Fibroblast of lung (primary cell): Measurements from ENCODE around the gene CHCHD6. TPM values are rescaled to one million over a fixed set of nuclear protein-coding genes. Genes with fewer than 3 reads are reported as not detected.

Source experiments
- DNase-seq, 2 donors: peaks; one replicate each; pipeline versions ENCODE4 v3.0.0 to v3.0.0-alpha.2; 2010; ENCODE audit warnings: low read depth in 2 of 2
- H2AFZ ChIP-seq: 2 replicates; pipeline ENCODE4 v1.5.1; 2012; ENCODE audit warnings: low read length, control low read depth, inconsistent platforms
- H3K27ac ChIP-seq: 2 replicates; pipeline ENCODE4 v1.5.1; 2011; ENCODE audit warnings: low read length, control low read depth; ENCODE audit not compliant: insufficient read depth
- H3K27me3 ChIP-seq: 2 replicates; pipeline ENCODE4 v1.5.1; 2011; ENCODE audit warnings: mild to moderate bottlenecking, low read length; ENCODE audit not compliant: control insufficient read depth, insufficient read depth
- H3K36me3 ChIP-seq: 2 replicates; pipeline ENCODE4 v1.5.1; 2011; ENCODE audit warnings: low read length; ENCODE audit not compliant: control insufficient read depth, insufficient read depth
- H3K4me1 ChIP-seq: 2 replicates; pipeline ENCODE4 v1.5.1; 2011; ENCODE audit warnings: low read length; ENCODE audit not compliant: control insufficient read depth, insufficient read depth; ENCODE audit errors: extremely low read depth
- H3K4me2 ChIP-seq: 2 replicates; pipeline ENCODE4 v1.5.1; 2011; ENCODE audit warnings: low read length, control low read depth; ENCODE audit not compliant: insufficient read depth; ENCODE audit errors: extremely low read depth
- H3K4me3 ChIP-seq, 4 experiments: fragments of 200-600 bp in 1 of 4; sonication (generic) in 1 of 4; replicated peaks in 1 of 4; 2 replicates each; pipeline ENCODE4 v1.5.1; 2011 to 2016; ENCODE audit warnings: low read length in 4 of 4, low read depth in 3 of 4, mild to moderate bottlenecking in 3 of 4, control low read depth in 2 of 4, inconsistent platforms in 1 of 4, mixed read lengths in 1 of 4; ENCODE audit not compliant: insufficient read depth in 1 of 4; ENCODE audit errors: control extremely low read depth in 1 of 4
- H3K79me2 ChIP-seq: 2 replicates; pipeline ENCODE4 v1.5.1; 2012; ENCODE audit warnings: mild to moderate bottlenecking, low read length, inconsistent platforms; ENCODE audit not compliant: control insufficient read depth, insufficient read depth
- H3K9ac ChIP-seq: 2 replicates; pipeline ENCODE4 v1.5.1; 2011; ENCODE audit warnings: mild to moderate bottlenecking, low read length, control low read depth; ENCODE audit not compliant: insufficient read depth
- H3K9me3 ChIP-seq: 2 replicates; pipeline ENCODE4 v1.5.1; 2012; ENCODE audit warnings: low read depth, low read length; ENCODE audit not compliant: control insufficient read depth, insufficient read depth
- H4K20me1 ChIP-seq: 2 replicates; pipeline ENCODE4 v1.5.1; 2011; ENCODE audit warnings: low read length; ENCODE audit not compliant: control insufficient read depth, insufficient read depth; ENCODE audit errors: extremely low read depth
- EZH2 ChIP-seq: IDR thresholded peaks from 2 replicates; pipeline ENCODE4 v1.5.1; 2012; ENCODE audit warnings: low read length, control low read depth, mild to moderate bottlenecking; ENCODE audit errors: missing control alignments
- polyA plus RNA-seq, 2 donors: library from polyadenylated mRNA; depleted of rRNA in 1 of 2; stranded (reverse) in 1 of 2; unstranded in 1 of 2; fragments of >200 nt; gene quantifications; 2 replicates each; pipeline ENCODE4 v1.2.1, GENCODE V29; 2011 to 2012; ENCODE audit warnings: missing spikeins in 1 of 2
- total RNA-seq: library from RNA; depleted of rRNA; stranded (reverse); fragments of >200 nt; gene quantifications from 2 replicates; pipeline ENCODE4 v1.2.1, GENCODE V29; 2014
- TF ChIP-seq, protein P1 (sequence below), 2 donors: IDR thresholded peaks in 1 of 2; conservative IDR thresholded peaks in 1 of 2; 1 replicate in 1 of 2; 2 replicates in 1 of 2; pipeline ENCODE4 v1.5.1; 2011 to 2012; ENCODE audit warnings: low read length in 2 of 2, control low read depth in 1 of 2, inconsistent platforms in 1 of 2, low read depth in 1 of 2, mild to moderate bottlenecking in 1 of 2

The CHCHD6 gene
- total and polyA plus RNA-seq, 2 donors (not counting 1 experiment from before 2014, with no cell fraction given), result 9.5 to 11.1 TPM

DNA sequence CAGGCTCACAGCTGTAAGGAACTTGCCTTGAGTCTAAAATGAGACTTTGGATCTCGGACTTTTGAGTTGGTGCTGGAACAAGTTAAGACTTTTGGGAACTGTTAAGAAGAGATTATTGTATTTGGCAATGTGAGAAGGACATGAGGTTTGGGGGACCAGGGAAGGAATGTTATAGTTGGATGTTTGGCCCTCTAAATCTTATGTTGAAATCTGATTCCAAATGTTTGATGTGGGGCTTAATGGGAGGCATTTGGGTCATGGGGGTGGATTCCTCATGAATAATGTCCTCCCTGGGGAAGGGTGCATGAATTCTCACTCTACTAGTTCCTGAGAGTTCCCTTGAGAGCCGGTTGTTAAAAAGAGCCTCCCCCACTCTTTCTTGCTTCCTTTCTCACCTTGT lies 18.5 kb upstream of the CHCHD6 start:
- Histone ChIP-seq H3K79me2 (no peaks in the 10 kb centered on the region), H3K9ac (no peak overlapping the region), H4K20me1 (no peaks in the 10 kb centered on the region), H3K4me1 (no peaks in the 10 kb centered on the region), H3K27ac (no peak overlapping the region), H3K36me3 (no peaks in the 10 kb centered on the region), H3K4me3 (no peak overlapping the region), H3K27me3 (peaks cover 9% of the 10 kb centered on the region), H2AFZ (no peak overlapping the region), H3K4me2 (no peak overlapping the region), H3K9me3 (no peaks in the 10 kb centered on the region)
- TF ChIP-seq, protein P1, sequence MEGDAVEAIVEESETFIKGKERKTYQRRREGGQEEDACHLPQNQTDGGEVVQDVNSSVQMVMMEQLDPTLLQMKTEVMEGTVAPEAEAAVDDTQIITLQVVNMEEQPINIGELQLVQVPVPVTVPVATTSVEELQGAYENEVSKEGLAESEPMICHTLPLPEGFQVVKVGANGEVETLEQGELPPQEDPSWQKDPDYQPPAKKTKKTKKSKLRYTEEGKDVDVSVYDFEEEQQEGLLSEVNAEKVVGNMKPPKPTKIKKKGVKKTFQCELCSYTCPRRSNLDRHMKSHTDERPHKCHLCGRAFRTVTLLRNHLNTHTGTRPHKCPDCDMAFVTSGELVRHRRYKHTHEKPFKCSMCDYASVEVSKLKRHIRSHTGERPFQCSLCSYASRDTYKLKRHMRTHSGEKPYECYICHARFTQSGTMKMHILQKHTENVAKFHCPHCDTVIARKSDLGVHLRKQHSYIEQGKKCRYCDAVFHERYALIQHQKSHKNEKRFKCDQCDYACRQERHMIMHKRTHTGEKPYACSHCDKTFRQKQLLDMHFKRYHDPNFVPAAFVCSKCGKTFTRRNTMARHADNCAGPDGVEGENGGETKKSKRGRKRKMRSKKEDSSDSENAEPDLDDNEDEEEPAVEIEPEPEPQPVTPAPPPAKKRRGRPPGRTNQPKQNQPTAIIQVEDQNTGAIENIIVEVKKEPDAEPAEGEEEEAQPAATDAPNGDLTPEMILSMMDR (conservative IDR thresholded peaks at IDR 0.05 in 1 of 2, IDR thresholded peaks at IDR 0.05 in 1 of 2; ENCODE audit: low read depth in 1 of 2, low read length in 2 of 2), result no peak
- no peak for TF ChIP-seq EZH2
- DNase-seq, result peak in 1 of 2 donors; percentile 20

DNA sequence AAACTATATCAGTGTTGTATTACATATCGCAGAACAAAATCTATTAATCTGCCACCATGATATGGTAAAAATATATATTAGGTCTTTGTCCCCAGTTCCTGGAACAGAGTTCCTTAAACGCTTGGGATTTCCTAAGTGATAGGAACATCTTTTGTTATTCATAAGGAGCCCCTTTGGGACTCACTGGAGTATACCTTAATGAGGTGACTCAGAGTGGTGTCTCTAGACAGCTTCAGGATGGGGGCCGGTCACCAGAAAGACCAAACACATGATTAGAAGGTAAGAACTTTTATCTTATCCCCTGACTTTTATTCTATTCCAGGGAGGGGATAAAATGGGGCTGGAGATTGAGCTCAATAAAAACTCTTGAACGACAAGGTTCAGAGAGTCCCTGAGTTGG lies 12.3 kb upstream of the CHCHD6 start:
- no peaks in the 10 kb centered on the region for H3K4me1 ChIP-seq
- no peak overlapping the region for H3K4me2 ChIP-seq
- peaks cover 4% of the 10 kb centered on the region for H3K27me3 ChIP-seq

DNA sequence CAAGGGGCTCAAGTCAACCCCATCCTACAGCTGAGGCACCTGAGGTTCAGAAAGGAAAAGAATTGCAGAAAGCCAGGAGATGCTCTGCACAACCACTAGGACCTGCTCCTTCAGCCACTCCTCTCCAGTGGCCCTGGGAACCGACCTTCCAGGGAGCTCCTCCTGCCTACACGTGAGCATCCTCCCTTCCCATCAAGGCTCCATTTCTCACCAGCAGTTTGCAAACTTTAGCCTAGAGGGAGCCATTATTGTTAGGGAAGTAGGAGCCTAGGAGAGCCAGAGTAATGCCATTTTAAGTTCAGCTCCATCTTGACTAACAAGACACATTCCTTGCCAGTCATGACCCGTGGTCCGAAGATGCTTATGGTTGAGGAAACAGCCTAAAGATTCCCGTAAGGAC lies 11.2 kb upstream of the CHCHD6 start:
- no peak overlapping the region for H3K27ac ChIP-seq
- no peaks in the 10 kb centered on the region for H4K20me1 ChIP-seq
- no peak overlapping the region for H3K4me2 ChIP-seq
- H3K9ac ChIP-seq, result no peak overlapping the region
- TF ChIP-seq EZH2, result peak; percentile 40
- TF ChIP-seq, protein P1 (conservative IDR thresholded peaks at IDR 0.05 in 1 of 2, IDR thresholded peaks at IDR 0.05 in 1 of 2; ENCODE audit: low read depth in 1 of 2, low read length in 2 of 2), result no peak
- no peaks in the 10 kb centered on the region for H3K4me1 ChIP-seq
- H3K4me3 ChIP-seq, result no peak overlapping the region
- H3K27me3 ChIP-seq, result peaks cover 5% of the 10 kb centered on the region
- H2AFZ ChIP-seq, result no peak overlapping the region
- no peaks in the 10 kb centered on the region for H3K9me3 ChIP-seq
- no peaks in the 10 kb centered on the region for H3K79me2 ChIP-seq
- no peaks in the 10 kb centered on the region for H3K36me3 ChIP-seq
- DNase-seq, result no peak

More for the DNA sequence above, 12.3 kb upstream of the CHCHD6 start:
- no peaks in the 10 kb centered on the region for H3K79me2 ChIP-seq
- no peaks in the 10 kb centered on the region for H3K36me3 ChIP-seq
- no peak overlapping the region for H3K4me3 ChIP-seq
- no peak overlapping the region for H3K9ac ChIP-seq
- no peaks in the 10 kb centered on the region for H3K9me3 ChIP-seq
- no peaks in the 10 kb centered on the region for H4K20me1 ChIP-seq
- H2AFZ ChIP-seq, result no peak overlapping the region
- TF ChIP-seq, protein P1 (conservative IDR thresholded peaks at IDR 0.05 in 1 of 2, IDR thresholded peaks at IDR 0.05 in 1 of 2; ENCODE audit: low read depth in 1 of 2, low read length in 2 of 2), result no peak
- TF ChIP-seq EZH2, result no peak
- no peak overlapping the region for H3K27ac ChIP-seq
- no peak for DNase-seq
